Measurements from ENCODE around the gene WASF3. TPM values are rescaled to one million over a fixed set of nuclear protein-coding genes. Genes with fewer than 3 reads are reported as not detected.

Gene WASF3
- total and polyA plus RNA-seq, 10 of the 15 experiments (the other 5 are each of a cell fraction or from before 2014, with no cell fraction given): under 0.01 to 0.10 (median 0.01) TPM; not detected in 7

DNA sequence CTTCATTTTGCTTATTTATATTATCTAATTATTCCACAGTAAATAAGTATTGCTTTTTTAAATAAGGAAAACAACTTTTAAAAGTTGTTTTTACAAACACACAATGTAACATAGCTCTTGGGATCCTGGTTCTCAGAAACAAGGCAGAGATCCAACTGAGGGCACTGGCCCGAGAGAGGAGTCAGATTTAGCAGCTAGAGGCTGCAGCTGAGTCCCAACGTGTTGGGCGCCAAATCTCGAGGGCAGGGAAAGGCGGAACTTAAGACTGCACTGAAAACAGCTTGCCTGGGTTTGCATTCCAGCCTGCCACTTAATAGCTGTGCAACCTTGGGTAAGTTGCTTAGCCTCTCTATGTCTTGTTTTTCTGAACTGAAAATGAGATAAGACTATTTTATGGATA lies 16.4 kb upstream of the WASF3 start:
- no peak for FAIRE-seq
- no peak for ATAC-seq
- Histone ChIP-seq H3K4me1 (ENCODE audit: control insufficient read depth, insufficient read depth, low read length) (no peaks in the 10 kb centered on the region), H3K9ac (ENCODE audit: control insufficient read depth, insufficient read depth, low read length) (no peak overlapping the region), H3K4me2 (ENCODE audit: control insufficient read depth, insufficient read depth) (no peak overlapping the region), H3K27me3 (replicated peaks in 1 of 2; ENCODE audit: control insufficient read depth in 2 of 2, insufficient read depth in 2 of 2, low read length in 1 of 2) (0 out of 4 replicates have a peak, but pooled peaks cover 0 to 2% of the 10 kb centered on the region in 2 experiments), H3K27ac (ENCODE audit: control insufficient read depth, insufficient read depth) (no peak overlapping the region), H2AFZ (ENCODE audit: control insufficient read depth, low read depth, low read length) (no peak overlapping the region), H3K4me3 (no peak overlapping the region), H3K9me3 (replicated peaks; ENCODE audit: control insufficient read depth, insufficient read depth, low read length) (no peaks in the 10 kb centered on the region), H3K79me2 (ENCODE audit: control insufficient read depth, insufficient read depth, low read length) (no peaks in the 10 kb centered on the region), H3K36me3 (ENCODE audit: control insufficient read depth in 2 of 2, insufficient read depth in 2 of 2, low read length in 1 of 2) (no peaks in the 10 kb centered on the region), H4K20me1 (ENCODE audit: control insufficient read depth, insufficient read depth) (no peaks in the 10 kb centered on the region)
- intact Hi-C loops (cut with micrococcal nuclease; ENCODE audit: unreplicated experiment) (no loop called here), in situ Hi-C loops (cut with MboI) (no loop called here)
- no peak for DNase-seq (ENCODE audit: low read depth, low spot score)
- ChIA-PET CTCF (interaction anchor here (0.6 kb wide), 1 partner anchor 59 kb away, joined by 5 read pairs; no protein-coding TSS in a partner anchor), SMC1A (ENCODE audit: uncharacterized antibody, unreplicated experiment) (no interaction called here), POLR2A (no interaction called here), RAD21 (ENCODE audit: unreplicated experiment) (no interaction called here)
- 7% methylated on average over 5 of the region's 5 CpGs for WGBS (ENCODE audit: insufficient coverage, insufficient replicate concordance, low lambda C conversion rate, missing lambda C conversion rate)
- TF ChIP-seq HCFC1 (IDR thresholded peaks at IDR 0.05; ENCODE audit: low read length): no peak
- no TSS peak for BruUV-seq (replicated peaks)

GRCh38 chr13:26541678-26542568 lies 15.6 kb upstream of the WASF3 start:
- H4K20me1 ChIP-seq (ENCODE audit: control insufficient read depth, insufficient read depth): no peaks in the 10 kb centered on the region
- ATAC-seq (no peak), DNase-seq (ENCODE audit: low read depth, low spot score) (no peak), FAIRE-seq (no peak)
- in situ Hi-C loops (cut with MboI) (no loop called here), intact Hi-C loops (cut with micrococcal nuclease; ENCODE audit: unreplicated experiment) (no loop called here)
- ChIA-PET SMC1A (ENCODE audit: uncharacterized antibody, unreplicated experiment) (no interaction called here), CTCF (no interaction called here), RAD21 (ENCODE audit: unreplicated experiment) (no interaction called here), POLR2A (no interaction called here)
- no TSS peak for BruUV-seq (replicated peaks)
- H3K79me2 ChIP-seq (ENCODE audit: control insufficient read depth, insufficient read depth, low read length): no peaks in the 10 kb centered on the region
- H3K4me2 ChIP-seq (ENCODE audit: control insufficient read depth, insufficient read depth): no peak overlapping the region
- TF ChIP-seq, protein P1, sequence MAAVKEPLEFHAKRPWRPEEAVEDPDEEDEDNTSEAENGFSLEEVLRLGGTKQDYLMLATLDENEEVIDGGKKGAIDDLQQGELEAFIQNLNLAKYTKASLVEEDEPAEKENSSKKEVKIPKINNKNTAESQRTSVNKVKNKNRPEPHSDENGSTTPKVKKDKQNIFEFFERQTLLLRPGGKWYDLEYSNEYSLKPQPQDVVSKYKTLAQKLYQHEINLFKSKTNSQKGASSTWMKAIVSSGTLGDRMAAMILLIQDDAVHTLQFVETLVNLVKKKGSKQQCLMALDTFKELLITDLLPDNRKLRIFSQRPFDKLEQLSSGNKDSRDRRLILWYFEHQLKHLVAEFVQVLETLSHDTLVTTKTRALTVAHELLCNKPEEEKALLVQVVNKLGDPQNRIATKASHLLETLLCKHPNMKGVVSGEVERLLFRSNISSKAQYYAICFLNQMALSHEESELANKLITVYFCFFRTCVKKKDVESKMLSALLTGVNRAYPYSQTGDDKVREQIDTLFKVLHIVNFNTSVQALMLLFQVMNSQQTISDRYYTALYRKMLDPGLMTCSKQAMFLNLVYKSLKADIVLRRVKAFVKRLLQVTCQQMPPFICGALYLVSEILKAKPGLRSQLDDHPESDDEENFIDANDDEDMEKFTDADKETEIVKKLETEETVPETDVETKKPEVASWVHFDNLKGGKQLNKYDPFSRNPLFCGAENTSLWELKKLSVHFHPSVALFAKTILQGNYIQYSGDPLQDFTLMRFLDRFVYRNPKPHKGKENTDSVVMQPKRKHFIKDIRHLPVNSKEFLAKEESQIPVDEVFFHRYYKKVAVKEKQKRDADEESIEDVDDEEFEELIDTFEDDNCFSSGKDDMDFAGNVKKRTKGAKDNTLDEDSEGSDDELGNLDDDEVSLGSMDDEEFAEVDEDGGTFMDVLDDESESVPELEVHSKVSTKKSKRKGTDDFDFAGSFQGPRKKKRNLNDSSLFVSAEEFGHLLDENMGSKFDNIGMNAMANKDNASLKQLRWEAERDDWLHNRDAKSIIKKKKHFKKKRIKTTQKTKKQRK (IDR thresholded peaks at IDR 0.05; ENCODE audit: low read depth, low read length): no peak
- TF ChIP-seq ZNF687 (IDR thresholded peaks at IDR 0.05) (no peak), GATAD2B (conservative IDR thresholded peaks at IDR 0.05; ENCODE audit: low read depth) (no peak), PKNOX1 (IDR thresholded peaks at IDR 0.05) (no peak)
- 0 out of 4 replicates have a peak, but pooled peaks cover 0 to 2% of the 10 kb centered on the region in 2 experiments for H3K27me3 ChIP-seq (replicated peaks in 1 of 2; ENCODE audit: control insufficient read depth in 2 of 2, insufficient read depth in 2 of 2, low read length in 1 of 2)
- no peak overlapping the region for H3K27ac ChIP-seq (ENCODE audit: control insufficient read depth, insufficient read depth)
- H3K36me3 ChIP-seq (ENCODE audit: control insufficient read depth in 2 of 2, insufficient read depth in 2 of 2, low read length in 1 of 2): no peaks in the 10 kb centered on the region
- no peaks in the 10 kb centered on the region for H3K9me3 ChIP-seq (replicated peaks; ENCODE audit: control insufficient read depth, insufficient read depth, low read length)
- WGBS (ENCODE audit: insufficient coverage, insufficient replicate concordance, low lambda C conversion rate, missing lambda C conversion rate): 36% methylated on average over 6 of the region's 6 CpGs
- H3K9ac ChIP-seq (ENCODE audit: control insufficient read depth, insufficient read depth, low read length): no peak overlapping the region
- no peaks in the 10 kb centered on the region for H3K4me1 ChIP-seq (ENCODE audit: control insufficient read depth, insufficient read depth, low read length)
- H2AFZ ChIP-seq (ENCODE audit: control insufficient read depth, low read depth, low read length): no peak overlapping the region
- no peak overlapping the region for H3K4me3 ChIP-seq
